Dendritic cell treated with granulocyte-macrophage colony-stimulating factor and Interleukin-4, amounts not matched to agents 40 ng/mL and 50 ng/mL, for 4 days (primary cell): Measurements from ENCODE around the gene DUOXA2.
"Not testable (repeated sequence)": the region's sequence is repeated elsewhere in the genome, so short reads cannot be mapped to it uniquely, and the experiment has no call there.

Experiments
- H3K27ac Mint-ChIP-seq: one replicate; pipeline ENCODE4 v1.8.0; 2022; ENCODE audit warnings: mild to moderate bottlenecking, mixed read lengths
- H3K27me3 Mint-ChIP-seq: one replicate; pipeline ENCODE4 v1.8.0; 2022; ENCODE audit warnings: mild to moderate bottlenecking, mixed read lengths
- H3K36me3 Mint-ChIP-seq: one replicate; pipeline ENCODE4 v1.8.0; 2022; ENCODE audit warnings: low read depth, mixed read lengths
- H3K4me1 Mint-ChIP-seq: one replicate; pipeline ENCODE4 v1.8.0; 2022; ENCODE audit warnings: low read depth, mixed read lengths
- H3K4me3 Mint-ChIP-seq: one replicate; pipeline ENCODE4 v1.8.0; 2022; ENCODE audit warnings: mild to moderate bottlenecking, moderate library complexity, mixed read lengths
- H3K9me3 Mint-ChIP-seq: one replicate; pipeline ENCODE4 v1.8.0; 2022; ENCODE audit warnings: mixed read lengths
- intact Hi-C: fragments of 100-400 bp; cut with micrococcal nuclease; formaldehyde crosslinking; loops from one replicate; pipeline ENCODE4 v1.15.0; 2022

DUOXA2 gene

GRCh38 chr15:45130291-45131000 lies 16.3 kb downstream of the DUOXA2 start:
- intact Hi-C loops = no loop called here
- H3K4me3 Mint-ChIP-seq = peak overlapping the region; percentile 77
- peak overlapping the region; percentile 52 for H3K27ac Mint-ChIP-seq
- H3K36me3 Mint-ChIP-seq = peaks cover 27% of the 10 kb centered on the region
- no peaks in the 10 kb centered on the region for H3K9me3 Mint-ChIP-seq
- peaks cover 32% of the 10 kb centered on the region for H3K4me1 Mint-ChIP-seq
- H3K27me3 Mint-ChIP-seq = peaks cover 88% of the 10 kb centered on the region

GRCh38 chr15:45131510-45131909 lies 17.4 kb downstream of the DUOXA2 start:
- intact Hi-C loops = no loop called here
- peaks cover 84% of the 10 kb centered on the region for H3K27me3 Mint-ChIP-seq
- peaks cover 27% of the 10 kb centered on the region for H3K36me3 Mint-ChIP-seq
- H3K4me1 Mint-ChIP-seq = peaks cover 32% of the 10 kb centered on the region
- no peak overlapping the region for H3K4me3 Mint-ChIP-seq
- no peak overlapping the region for H3K27ac Mint-ChIP-seq
- no peaks in the 10 kb centered on the region for H3K9me3 Mint-ChIP-seq

GRCh38 chr15:45132844-45133560 lies 18.9 kb downstream of the DUOXA2 start:
- peaks cover 30% of the 10 kb centered on the region for H3K4me1 Mint-ChIP-seq
- intact Hi-C loops = no loop called here
- peaks cover 85% of the 10 kb centered on the region for H3K27me3 Mint-ChIP-seq
- no peaks in the 10 kb centered on the region for H3K9me3 Mint-ChIP-seq
- peaks cover 32% of the 10 kb centered on the region for H3K36me3 Mint-ChIP-seq
- H3K27ac Mint-ChIP-seq = no peak overlapping the region
- no peak overlapping the region for H3K4me3 Mint-ChIP-seq

GRCh38 chr15:45133561-45133920 lies 19.4 kb downstream of the DUOXA2 start:
- H3K36me3 Mint-ChIP-seq = peaks cover 37% of the 10 kb centered on the region
- no peak overlapping the region for H3K27ac Mint-ChIP-seq

GRCh38 chr15:45134046-45134445 lies 19.9 kb downstream of the DUOXA2 start:
- peaks cover 20% of the 10 kb centered on the region for H3K4me1 Mint-ChIP-seq
- no peaks in the 10 kb centered on the region for H3K9me3 Mint-ChIP-seq
- peaks cover 42% of the 10 kb centered on the region for H3K36me3 Mint-ChIP-seq
- no peak overlapping the region for H3K4me3 Mint-ChIP-seq
- peaks cover 77% of the 10 kb centered on the region for H3K27me3 Mint-ChIP-seq
- H3K27ac Mint-ChIP-seq = no peak overlapping the region
- intact Hi-C loops = no loop called here

More at GRCh38 chr15:45133561-45133920, 19.4 kb downstream of the DUOXA2 start:
- no peak overlapping the region for H3K4me3 Mint-ChIP-seq
- intact Hi-C loops = no loop called here
- no peaks in the 10 kb centered on the region for H3K9me3 Mint-ChIP-seq
- H3K27me3 Mint-ChIP-seq = peaks cover 82% of the 10 kb centered on the region
- peaks cover 25% of the 10 kb centered on the region for H3K4me1 Mint-ChIP-seq

GRCh38 chr15:45134682-45135604 lies 20.8 kb downstream of the DUOXA2 start:
- peak overlapping the region; percentile 3 for H3K27ac Mint-ChIP-seq
- H3K4me3 Mint-ChIP-seq = no peak overlapping the region
- H3K9me3 Mint-ChIP-seq = no peaks in the 10 kb centered on the region
- H3K4me1 Mint-ChIP-seq = peaks cover 17% of the 10 kb centered on the region
- peaks cover 68% of the 10 kb centered on the region for H3K27me3 Mint-ChIP-seq
- intact Hi-C loops = no loop called here
- peaks cover 46% of the 10 kb centered on the region for H3K36me3 Mint-ChIP-seq

- H3K4me1 Mint-ChIP-seq = peaks cover 12% of the 10 kb centered on the region
- peaks cover 59% of the 10 kb centered on the region for H3K27me3 Mint-ChIP-seq
- H3K9me3 Mint-ChIP-seq, H3K4me3 Mint-ChIP-seq, intact Hi-C loops, H3K27ac Mint-ChIP-seq: not testable (repeated sequence)
- peaks cover 47% of the 10 kb centered on the region for H3K36me3 Mint-ChIP-seq
These were observed 21.7 kb downstream of the DUOXA2 start for GRCh38 chr15:45135705-45136377.

- Mint-ChIP-seq H3K4me3 (no peak overlapping the region), H3K27ac (no peak overlapping the region), H3K36me3 (peaks cover 52% of the 10 kb centered on the region), H3K27me3 (peaks cover 53% of the 10 kb centered on the region), H3K9me3 (no peaks in the 10 kb centered on the region), H3K4me1 (peaks cover 8% of the 10 kb centered on the region)
- intact Hi-C loops = no loop called here
These were observed 22.2 kb downstream of the DUOXA2 start for GRCh38 chr15:45136378-45136764.

GRCh38 chr15:45137703-45138102 lies 23.6 kb downstream of the DUOXA2 start:
- H3K4me1 Mint-ChIP-seq = peaks cover 10% of the 10 kb centered on the region
- H3K4me3 Mint-ChIP-seq = no peak overlapping the region
- intact Hi-C loops = no loop called here
- H3K9me3 Mint-ChIP-seq = no peaks in the 10 kb centered on the region
- no peak overlapping the region for H3K27ac Mint-ChIP-seq
- peaks cover 60% of the 10 kb centered on the region for H3K36me3 Mint-ChIP-seq
- peaks cover 45% of the 10 kb centered on the region for H3K27me3 Mint-ChIP-seq

- H3K36me3 Mint-ChIP-seq = peaks cover 59% of the 10 kb centered on the region
- H3K9me3 Mint-ChIP-seq = no peaks in the 10 kb centered on the region
- H3K4me3 Mint-ChIP-seq = no peak overlapping the region
- no peak overlapping the region for H3K27ac Mint-ChIP-seq
- H3K27me3 Mint-ChIP-seq = peaks cover 31% of the 10 kb centered on the region
- H3K4me1 Mint-ChIP-seq = peaks cover 13% of the 10 kb centered on the region
- intact Hi-C loops = no loop called here
These were observed 25.0 kb downstream of the DUOXA2 start for GRCh38 chr15:45138814-45139765.

- Mint-ChIP-seq H3K36me3 (peaks cover 59% of the 10 kb centered on the region), H3K4me3 (no peak overlapping the region), H3K27ac (no peak overlapping the region), H3K4me1 (peaks cover 9% of the 10 kb centered on the region), H3K27me3 (peaks cover 27% of the 10 kb centered on the region), H3K9me3 (no peaks in the 10 kb centered on the region)
- intact Hi-C loops = no loop called here
These were observed 25.6 kb downstream of the DUOXA2 start for GRCh38 chr15:45139770-45140169.

- peaks cover 5% of the 10 kb centered on the region for H3K4me1 Mint-ChIP-seq
- intact Hi-C loops = no loop called here
- peaks cover 26% of the 10 kb centered on the region for H3K27me3 Mint-ChIP-seq
- no peaks in the 10 kb centered on the region for H3K9me3 Mint-ChIP-seq
- H3K4me3 Mint-ChIP-seq = no peak overlapping the region
- H3K36me3 Mint-ChIP-seq = peaks cover 67% of the 10 kb centered on the region
- no peak overlapping the region for H3K27ac Mint-ChIP-seq
These were observed 26.6 kb downstream of the DUOXA2 start for GRCh38 chr15:45140557-45141250.
